ENCODE measurements around the gene PPM1J. TPM values are rescaled to one million over a fixed set of nuclear protein-coding genes. Genes with fewer than 3 reads are reported as not detected.

Gene PPM1J
- total and polyA plus RNA-seq, 9 of the 15 experiments (the other 6 are each of a cell fraction or from before 2014, with no cell fraction given): 0.25 to 10.5 (median 4.2) TPM

DNA sequence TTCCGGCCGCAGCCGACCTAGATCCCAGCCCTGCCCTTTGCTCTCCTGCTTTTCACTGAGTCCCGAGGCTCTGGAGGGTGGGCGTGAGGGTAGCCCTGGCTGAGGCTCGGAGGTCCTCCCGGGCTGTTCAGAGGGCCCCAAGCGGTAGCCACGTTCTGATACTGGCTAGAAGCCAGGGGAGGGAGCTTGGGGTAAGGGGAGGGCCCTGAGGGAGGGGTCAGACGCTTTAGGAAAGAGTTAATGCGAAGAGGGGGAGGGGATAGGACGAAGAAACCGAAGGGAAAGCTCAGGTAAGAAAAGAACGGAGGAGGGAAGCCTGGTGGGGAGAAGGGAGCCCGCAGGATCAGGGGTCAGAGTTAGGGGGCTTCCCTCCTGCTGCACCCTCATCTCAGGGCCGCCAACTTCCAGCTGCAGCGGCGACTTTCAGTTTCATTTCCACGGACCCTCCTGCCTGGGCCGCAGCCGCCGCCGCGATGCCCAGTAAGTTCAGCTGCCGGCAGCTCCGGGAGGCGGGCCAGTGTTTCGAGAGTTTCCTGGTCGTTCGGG is 40.6 kb downstream of the PPM1J start, which contains the start of gene MOV10 (continued):
- TF ChIP-seq, protein P1, sequence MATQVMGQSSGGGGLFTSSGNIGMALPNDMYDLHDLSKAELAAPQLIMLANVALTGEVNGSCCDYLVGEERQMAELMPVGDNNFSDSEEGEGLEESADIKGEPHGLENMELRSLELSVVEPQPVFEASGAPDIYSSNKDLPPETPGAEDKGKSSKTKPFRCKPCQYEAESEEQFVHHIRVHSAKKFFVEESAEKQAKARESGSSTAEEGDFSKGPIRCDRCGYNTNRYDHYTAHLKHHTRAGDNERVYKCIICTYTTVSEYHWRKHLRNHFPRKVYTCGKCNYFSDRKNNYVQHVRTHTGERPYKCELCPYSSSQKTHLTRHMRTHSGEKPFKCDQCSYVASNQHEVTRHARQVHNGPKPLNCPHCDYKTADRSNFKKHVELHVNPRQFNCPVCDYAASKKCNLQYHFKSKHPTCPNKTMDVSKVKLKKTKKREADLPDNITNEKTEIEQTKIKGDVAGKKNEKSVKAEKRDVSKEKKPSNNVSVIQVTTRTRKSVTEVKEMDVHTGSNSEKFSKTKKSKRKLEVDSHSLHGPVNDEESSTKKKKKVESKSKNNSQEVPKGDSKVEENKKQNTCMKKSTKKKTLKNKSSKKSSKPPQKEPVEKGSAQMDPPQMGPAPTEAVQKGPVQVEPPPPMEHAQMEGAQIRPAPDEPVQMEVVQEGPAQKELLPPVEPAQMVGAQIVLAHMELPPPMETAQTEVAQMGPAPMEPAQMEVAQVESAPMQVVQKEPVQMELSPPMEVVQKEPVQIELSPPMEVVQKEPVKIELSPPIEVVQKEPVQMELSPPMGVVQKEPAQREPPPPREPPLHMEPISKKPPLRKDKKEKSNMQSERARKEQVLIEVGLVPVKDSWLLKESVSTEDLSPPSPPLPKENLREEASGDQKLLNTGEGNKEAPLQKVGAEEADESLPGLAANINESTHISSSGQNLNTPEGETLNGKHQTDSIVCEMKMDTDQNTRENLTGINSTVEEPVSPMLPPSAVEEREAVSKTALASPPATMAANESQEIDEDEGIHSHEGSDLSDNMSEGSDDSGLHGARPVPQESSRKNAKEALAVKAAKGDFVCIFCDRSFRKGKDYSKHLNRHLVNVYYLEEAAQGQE (IDR thresholded peaks at IDR 0.05; ENCODE audit: borderline replicate concordance): peak; percentile 48; the same call in 1 of the 2 replicates
- TF ChIP-seq, protein P1 (CRISPR knock-in tag; IDR thresholded peaks at IDR 0.05; ENCODE audit: low read depth): peak; percentile 22; the same call in 1 of the 2 replicates
- TF ChIP-seq PATZ1 (CRISPR knock-in tag; IDR thresholded peaks at IDR 0.05; ENCODE audit: borderline replicate concordance): no peak; the same call in 1 of the 2 replicates
- peak; percentile 66 for TF ChIP-seq ESRRB (CRISPR knock-in tag; IDR thresholded peaks at IDR 0.05; ENCODE audit: borderline replicate concordance)
- peak; percentile 89; the same call in 1 of the 2 replicates for TF ChIP-seq OTX1 (CRISPR knock-in tag; IDR thresholded peaks at IDR 0.05)
- TF ChIP-seq, protein P2, sequence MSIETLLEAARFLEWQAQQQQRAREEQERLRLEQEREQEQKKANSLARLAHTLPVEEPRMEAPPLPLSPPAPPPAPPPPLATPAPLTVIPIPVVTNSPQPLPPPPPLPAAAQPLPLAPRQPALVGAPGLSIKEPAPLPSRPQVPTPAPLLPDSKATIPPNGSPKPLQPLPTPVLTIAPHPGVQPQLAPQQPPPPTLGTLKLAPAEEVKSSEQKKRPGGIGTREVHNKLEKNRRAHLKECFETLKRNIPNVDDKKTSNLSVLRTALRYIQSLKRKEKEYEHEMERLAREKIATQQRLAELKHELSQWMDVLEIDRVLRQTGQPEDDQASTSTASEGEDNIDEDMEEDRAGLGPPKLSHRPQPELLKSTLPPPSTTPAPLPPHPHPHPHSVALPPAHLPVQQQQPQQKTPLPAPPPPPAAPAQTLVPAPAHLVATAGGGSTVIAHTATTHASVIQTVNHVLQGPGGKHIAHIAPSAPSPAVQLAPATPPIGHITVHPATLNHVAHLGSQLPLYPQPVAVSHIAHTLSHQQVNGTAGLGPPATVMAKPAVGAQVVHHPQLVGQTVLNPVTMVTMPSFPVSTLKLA (conservative IDR thresholded peaks at IDR 0.05): peak; percentile 70 to 82
- peak; percentile 82 for TF ChIP-seq ELF2 (CRISPR knock-in tag; IDR thresholded peaks at IDR 0.05)
- TF ChIP-seq ADNP (tag; IDR thresholded peaks at IDR 0.05): no peak
- TF ChIP-seq TAF9B (IDR thresholded peaks at IDR 0.05; ENCODE audit: partially characterized antibody): peak; percentile 70
- TF ChIP-seq ZNF12 (CRISPR knock-in tag; IDR thresholded peaks at IDR 0.05): 0 out of 2 replicates have a peak, but pooled peaks have one; percentile 20
- peak; percentile 77; the same call in 1 of the 2 replicates for TF ChIP-seq NBN (IDR thresholded peaks at IDR 0.05; ENCODE audit: low read depth)
